ENCODE results near the gene LIMCH1. TPM values are rescaled to one million over a fixed set of nuclear protein-coding genes. Genes with fewer than 3 reads are reported as not detected.

LIMCH1 gene
- total and polyA plus RNA-seq, 2 of the 8 experiments (the other 6 are each of a cell fraction or from before 2014, with no cell fraction given): 2.7 to 3.0 TPM

- no peaks in the 10 kb centered on the region for H4K20me1 ChIP-seq (replicated peaks in 1 of 2; ENCODE audit: control insufficient read depth in 1 of 2, insufficient read depth in 2 of 2, low read length in 2 of 2)
- H3K9me3 ChIP-seq (ENCODE audit: insufficient read depth in 2 of 2, low read depth in 1 of 2, low read length in 1 of 2): no peaks in the 10 kb centered on the region
- WGBS, 2 experiments (ENCODE audit: extremely low coverage in 1 of 2, insufficient coverage in 1 of 2, insufficient read length in 1 of 2, insufficient replicate concordance in 2 of 2, low coverage in 1 of 2, low lambda C conversion rate in 2 of 2, missing lambda C conversion rate in 1 of 2): 98% methylated on average over 3 of the region's 3 CpGs; no CpG with 5 or more reads in 1 of the 2 experiments
- no peak overlapping the region for H3K4ac ChIP-seq (replicated peaks; ENCODE audit: insufficient read length, low read depth, low read length)
- H3K4me3 ChIP-seq (ENCODE audit: extremely low read depth in 1 of 4, insufficient read depth in 2 of 4, low read depth in 3 of 4, low read length in 4 of 4): no peak overlapping the region
- H3K23ac ChIP-seq (ENCODE audit: insufficient read length): no peak overlapping the region
- no peak overlapping the region for H3K4me2 ChIP-seq (ENCODE audit: insufficient read depth in 1 of 2, low read depth in 2 of 2, low read length in 2 of 2)
- H3K14ac ChIP-seq (ENCODE audit: insufficient read length): no peak overlapping the region
- no peak overlapping the region for H3K18ac ChIP-seq (ENCODE audit: extremely low read depth, low read length)
- H3K79me2 ChIP-seq (ENCODE audit: control insufficient read depth in 1 of 2, insufficient read depth in 2 of 2, low read length in 2 of 2): no peaks in the 10 kb centered on the region
- no peak overlapping the region for H2BK20ac ChIP-seq (ENCODE audit: low read length)
- H3K9ac ChIP-seq (replicated peaks in 1 of 4; ENCODE audit: extremely low read depth in 1 of 4, low read depth in 3 of 4, low read length in 3 of 4): no peak overlapping the region
- no peak overlapping the region for H2AFZ ChIP-seq (ENCODE audit: low read length)
- POLR2A ChIA-PET (ENCODE audit: partially characterized antibody): no interaction called here
- no peaks in the 10 kb centered on the region for H3K4me1 ChIP-seq (replicated peaks in 1 of 4; ENCODE audit: control insufficient read depth in 3 of 4, insufficient read depth in 4 of 4, low read length in 3 of 4)
- H2BK15ac ChIP-seq (ENCODE audit: low read length): no peak overlapping the region
- no peak overlapping the region for H2AK5ac ChIP-seq (ENCODE audit: low read depth, low read length)
- no peaks in the 10 kb centered on the region for H3K36me3 ChIP-seq (ENCODE audit: control insufficient read depth in 2 of 4, insufficient read depth in 4 of 4, low read length in 3 of 4)
- H3K56ac ChIP-seq (replicated peaks; ENCODE audit: insufficient read length, low read depth, low read length): no peak overlapping the region
- no peaks in the 10 kb centered on the region for H3K79me1 ChIP-seq (ENCODE audit: low read depth, low read length)
- H2BK5ac ChIP-seq (ENCODE audit: low read depth, low read length): no peak overlapping the region
- no peak overlapping the region for H4K91ac ChIP-seq (replicated peaks; ENCODE audit: insufficient read length, low read length)
- no peak overlapping the region for H2BK12ac ChIP-seq (ENCODE audit: low read depth, low read length)
- H4K5ac ChIP-seq (ENCODE audit: insufficient read length, low read depth, low read length): no peak overlapping the region
- no peak overlapping the region for H4K8ac ChIP-seq (ENCODE audit: extremely low read depth, insufficient read depth, low read length)
- H3K27ac ChIP-seq (ENCODE audit: low read depth, low read length): no peak overlapping the region
- no peaks in the 10 kb centered on the region for H3K27me3 ChIP-seq (replicated peaks in 1 of 4; ENCODE audit: control insufficient read depth in 3 of 4, extremely low read depth in 1 of 4, insufficient read depth in 3 of 4, low read length in 3 of 4)
- no peaks in the 10 kb centered on the region for H3K23me2 ChIP-seq (ENCODE audit: low read depth, low read length)
- no peak overlapping the region for H2BK120ac ChIP-seq (replicated peaks; ENCODE audit: low read depth, low read length)
- no peak for FAIRE-seq
- CTCF ChIA-PET (ENCODE audit: partially characterized antibody): interaction anchor here (0.7 to 6.9 kb wide), 8 partner anchors 11 to 378 kb away, joined by 3 to 107 read pairs (median 14); no protein-coding TSS in a partner anchor
- DNase-seq (ENCODE audit: low read depth in 1 of 2, low spot score in 2 of 2): no peak
- TF ChIP-seq ZNF274 (IDR thresholded peaks at IDR 0.05; ENCODE audit: borderline replicate concordance, extremely low read depth, low read length): no peak
- no peak for TF ChIP-seq RBBP5 (IDR thresholded peaks at IDR 0.05; ENCODE audit: borderline replicate concordance, low read depth, low read length)
- no peak for TF ChIP-seq TCF12 (IDR thresholded peaks at IDR 0.05; ENCODE audit: low read depth, low read length)
- TF ChIP-seq RNF2 (IDR thresholded peaks at IDR 0.05; ENCODE audit: borderline replicate concordance, low read depth, low read length, missing control alignments, poor library complexity, severe bottlenecking): no peak
- no peak for TF ChIP-seq KDM4A (IDR thresholded peaks at IDR 0.05; ENCODE audit: low read depth, low read length, severe bottlenecking)
- no peak for TF ChIP-seq RXRA (IDR thresholded peaks at IDR 0.05; ENCODE audit: insufficient read depth, low read depth, low read length)
- no peak for TF ChIP-seq KDM5A (IDR thresholded peaks at IDR 0.05; ENCODE audit: low read length)
- TF ChIP-seq POLR2AphosphoS5 (IDR thresholded peaks at IDR 0.05; ENCODE audit: low read depth, low read length): no peak
Observed at GRCh38 chr4:41660352-41660751, 122.4 kb downstream of the LIMCH1 start.
